Neural cell (in vitro differentiated cells): Measurements from ENCODE around the gene PAFAH2. TPM values are rescaled to one million over a fixed set of nuclear protein-coding genes. Genes with fewer than 3 reads are reported as not detected.
"Not testable (repeated sequence)": the region's sequence is repeated elsewhere in the genome, so short reads cannot be mapped to it uniquely, and the experiment has no call there.

Experiments used
- H2AFZ ChIP-seq: fragments of 200-600, 300-800 bp; sonication (generic), shearing (Covaris generic); 2 replicates; pipeline ENCODE4 v1.6.0; 2014; ENCODE audit warnings: low read depth, mild to moderate bottlenecking, antibody characterized with exemption, low read length, moderate library complexity
- H3F3A ChIP-seq: fragments of 200-600 bp; shearing (Covaris generic); 2 replicates; pipeline ENCODE4 v1.6.1; 2016; ENCODE audit warnings: mild to moderate bottlenecking, moderate library complexity, mixed read lengths, antibody characterized with exemption, low read length; ENCODE audit not compliant: insufficient read depth, poor library complexity, severe bottlenecking
- H3K27ac ChIP-seq: fragments of 200-600, 300-800 bp; sonication (generic), shearing (Covaris generic); 2 replicates; pipeline ENCODE4 v1.5.1; 2014; ENCODE audit warnings: mild to moderate bottlenecking, low read length, moderate library complexity
- H3K27me3 ChIP-seq: fragments of 300-800, 200-600 bp; sonication (generic), shearing (Covaris generic); 2 replicates; pipeline ENCODE4 v1.6.0; 2014; ENCODE audit warnings: mild to moderate bottlenecking, low read depth, low read length, moderate library complexity; ENCODE audit not compliant: insufficient read depth
- H3K36me3 ChIP-seq: fragments of 300-800, 200-600 bp; sonication (generic), shearing (Covaris generic); 2 replicates; pipeline ENCODE4 v1.5.1; 2014; ENCODE audit warnings: mild to moderate bottlenecking, antibody characterized with exemption, low read length, moderate library complexity; ENCODE audit not compliant: insufficient read depth
- H3K4me2 ChIP-seq: fragments of 300-800, 200-600 bp; sonication (generic), shearing (Covaris generic); 2 replicates; pipeline ENCODE4 v1.6.0; 2014; ENCODE audit warnings: mild to moderate bottlenecking, low read length
- H3K4me3 ChIP-seq: fragments of 300-800, 200-600 bp; sonication (generic), shearing (Covaris generic); 2 replicates; pipeline ENCODE4 v1.5.1; 2014; ENCODE audit warnings: mild to moderate bottlenecking, low read length, moderate library complexity
- H3K79me2 ChIP-seq: fragments of 200-600 bp; shearing (Covaris generic); replicated peaks from 2 replicates; pipeline ENCODE4 v1.6.0; 2014; ENCODE audit warnings: mild to moderate bottlenecking, low read length, moderate library complexity; ENCODE audit not compliant: insufficient read depth
- H3K9ac ChIP-seq: fragments of 300-800, 200-600 bp; sonication (generic), shearing (Covaris generic); 2 replicates; pipeline ENCODE4 v1.6.1; 2016; ENCODE audit warnings: mild to moderate bottlenecking, low read length, mixed read lengths
- H3K9me2 ChIP-seq: fragments of 200-600 bp; shearing (Covaris generic); 2 replicates; pipeline ENCODE4 v1.6.1; 2016; ENCODE audit warnings: mild to moderate bottlenecking, low read length, mixed read lengths; ENCODE audit not compliant: insufficient read depth
- H3K9me3 ChIP-seq: fragments of 200-600, 300-800 bp; sonication (generic), shearing (Covaris generic); 2 replicates; pipeline ENCODE4 v1.6.1; 2016; ENCODE audit warnings: mild to moderate bottlenecking, mixed run types, low read length, moderate library complexity, mixed read lengths
- H4K20me1 ChIP-seq: fragments of 200-600 bp; shearing (Covaris generic); 2 replicates; pipeline ENCODE4 v1.6.1; 2016; ENCODE audit warnings: mild to moderate bottlenecking, mixed run types; ENCODE audit not compliant: insufficient read depth
- CTCF ChIP-seq: fragments of 450-650 bp; IDR thresholded peaks from 2 replicates; pipeline ENCODE4 v1.5.1; 2014; ENCODE audit warnings: antibody characterized with exemption, mild to moderate bottlenecking, moderate library complexity; ENCODE audit not compliant: poor library complexity, severe bottlenecking
- EP300 ChIP-seq: fragments of 450-650 bp; conservative IDR thresholded peaks from 2 replicates; pipeline ENCODE4 v1.6.1; 2014; ENCODE audit warnings: antibody characterized with exemption, mild to moderate bottlenecking, moderate library complexity; ENCODE audit not compliant: poor library complexity, severe bottlenecking
- EZH2 ChIP-seq: fragments of 200-600, 300-800 bp; shearing (Covaris generic), sonication (generic); IDR thresholded peaks from 2 replicates; pipeline ENCODE4 v1.6.1; 2014; ENCODE audit warnings: antibody characterized with exemption, low read length, borderline replicate concordance, mild to moderate bottlenecking; ENCODE audit not compliant: insufficient read depth, poor library complexity, severe bottlenecking
- MXI1 ChIP-seq: fragments of 450-650 bp; conservative IDR thresholded peaks from 2 replicates; pipeline ENCODE4 v1.6.1; 2014; ENCODE audit warnings: antibody characterized with exemption, mild to moderate bottlenecking; ENCODE audit not compliant: poor library complexity, severe bottlenecking
- POLR2AphosphoS5 ChIP-seq: IDR thresholded peaks from 2 replicates; pipeline ENCODE4 v1.6.1; 2012
- RAD21 ChIP-seq: fragments of 450-650 bp; conservative IDR thresholded peaks from 2 replicates; pipeline ENCODE4 v1.6.1; 2014; ENCODE audit warnings: antibody characterized with exemption, mild to moderate bottlenecking, moderate library complexity
- REST ChIP-seq: IDR thresholded peaks from 2 replicates; pipeline ENCODE4 v1.6.1; 2012; ENCODE audit warnings: borderline replicate concordance
- SMC3 ChIP-seq: fragments of 450-650 bp; conservative IDR thresholded peaks from 2 replicates; pipeline ENCODE4 v1.6.1; 2014; ENCODE audit warnings: antibody characterized with exemption, mild to moderate bottlenecking, moderate library complexity; ENCODE audit not compliant: poor library complexity
- TAF1 ChIP-seq: IDR thresholded peaks from 2 replicates; pipeline ENCODE4 v1.6.1; 2012; ENCODE audit warnings: low read depth
- polyA plus RNA-seq: library from polyadenylated mRNA; depleted of rRNA; stranded (reverse); fragments of >200 nt; gene quantifications from 2 replicates; pipeline ENCODE4 v1.2.3, GENCODE V29; 2014

PAFAH2 gene
- polyA plus RNA-seq, 1 donor from 2014 or later: 7.9 TPM

GRCh38 chr1:25987951-25988350, 9.9 kb downstream of the PAFAH2 start:
- H3K4me2 ChIP-seq: no peak overlapping the region
- TF ChIP-seq REST (no peak), EZH2 (no peak), MXI1 (no peak), CTCF (no peak), POLR2AphosphoS5 (no peak), TAF1 (no peak), RAD21 (no peak), SMC3 (no peak), EP300 (no peak)
- no peaks in the 10 kb centered on the region for H3K79me2 ChIP-seq
- H2AFZ ChIP-seq: no peak overlapping the region
- H4K20me1 ChIP-seq: no peaks in the 10 kb centered on the region
- H3K27ac ChIP-seq: no peak overlapping the region
- no peak overlapping the region for H3K4me3 ChIP-seq
- no peaks in the 10 kb centered on the region for H3F3A ChIP-seq
- no peaks in the 10 kb centered on the region for H3K9me3 ChIP-seq
- H3K27me3 ChIP-seq: no peaks in the 10 kb centered on the region
- no peak overlapping the region for H3K9ac ChIP-seq
- no peaks in the 10 kb centered on the region for H3K36me3 ChIP-seq
- H3K9me2 ChIP-seq: no peaks in the 10 kb centered on the region

GRCh38 chr1:25986773-25987172, 11.1 kb downstream of the PAFAH2 start:
- H3K9ac ChIP-seq, H2AFZ ChIP-seq, H3K4me3 ChIP-seq, H3K79me2 ChIP-seq, H3K36me3 ChIP-seq, H3K9me3 ChIP-seq, H3F3A ChIP-seq, H3K27me3 ChIP-seq, H3K4me2 ChIP-seq, H3K27ac ChIP-seq, H3K9me2 ChIP-seq, H4K20me1 ChIP-seq: not testable (repeated sequence)

- Histone ChIP-seq H3K9me3 (no peaks in the 10 kb centered on the region), H3F3A (no peaks in the 10 kb centered on the region), H3K4me2 (no peak overlapping the region), H3K27me3 (no peaks in the 10 kb centered on the region), H3K9ac (no peak overlapping the region), H3K9me2 (no peaks in the 10 kb centered on the region), H4K20me1 (no peaks in the 10 kb centered on the region), H3K79me2 (no peaks in the 10 kb centered on the region), H3K27ac (no peak overlapping the region), H3K4me3 (no peak overlapping the region), H2AFZ (no peak overlapping the region), H3K36me3 (no peaks in the 10 kb centered on the region)
- TF ChIP-seq CTCF (no peak), MXI1 (no peak), SMC3 (no peak), RAD21 (no peak), TAF1 (no peak), POLR2AphosphoS5 (no peak), EP300 (no peak), REST (no peak), EZH2 (no peak)
Measured at GRCh38 chr1:25985670-25986069, 12.2 kb downstream of the PAFAH2 start.
